CD4-positive, alpha-beta T cell treated with Interleukin-6 at 100 ng/mL for 8 hours (primary cell): ENCODE results near the gene GATA3.

Experiments used
- DNase-seq: peaks from one replicate; pipeline ENCODE4 v3.0.0-alpha.2; 2020; ENCODE audit warnings: mixed read lengths, low spot score

GATA3 gene

DNA sequence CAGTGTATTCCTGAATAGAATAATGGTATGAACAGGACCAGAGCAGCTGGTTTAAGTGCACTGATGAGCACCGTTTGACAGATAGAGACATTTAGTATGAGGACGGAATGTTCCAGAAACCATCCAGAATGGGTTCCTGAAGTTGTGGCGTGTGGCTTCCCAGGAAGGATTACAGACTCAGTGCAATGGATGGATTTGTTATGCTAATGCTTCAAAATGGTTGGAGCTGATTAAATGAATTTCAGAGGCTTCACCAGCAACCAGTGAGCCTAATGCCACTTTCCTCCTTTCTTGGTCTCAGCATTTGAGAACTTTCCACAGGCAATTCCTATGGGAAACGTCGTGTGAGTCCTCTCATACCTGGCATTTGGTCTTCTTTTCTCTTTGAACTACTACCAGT lies 9.9 kb downstream of the GATA3 start:
- no peak for DNase-seq

DNA sequence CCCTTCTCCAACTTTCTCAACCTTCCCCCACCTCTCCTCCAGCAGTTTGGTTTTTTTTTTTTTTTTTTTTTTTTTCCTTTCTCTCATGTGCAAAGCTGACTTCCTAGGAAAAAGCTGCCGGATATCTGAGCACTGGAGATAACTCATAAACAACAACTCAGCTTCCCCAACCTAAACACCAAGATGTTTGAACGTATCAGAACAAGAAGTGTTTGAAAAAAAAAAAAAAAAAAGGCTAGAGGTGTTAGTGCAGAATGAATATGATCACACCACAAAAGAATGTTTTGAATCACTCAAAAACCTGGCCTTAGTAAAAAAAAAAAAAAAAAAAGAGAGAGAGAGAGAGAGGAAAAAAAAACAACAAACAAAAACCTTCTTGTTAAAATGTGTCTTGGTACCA lies 11.2 kb downstream of the GATA3 start:
- DNase-seq = no peak

DNA sequence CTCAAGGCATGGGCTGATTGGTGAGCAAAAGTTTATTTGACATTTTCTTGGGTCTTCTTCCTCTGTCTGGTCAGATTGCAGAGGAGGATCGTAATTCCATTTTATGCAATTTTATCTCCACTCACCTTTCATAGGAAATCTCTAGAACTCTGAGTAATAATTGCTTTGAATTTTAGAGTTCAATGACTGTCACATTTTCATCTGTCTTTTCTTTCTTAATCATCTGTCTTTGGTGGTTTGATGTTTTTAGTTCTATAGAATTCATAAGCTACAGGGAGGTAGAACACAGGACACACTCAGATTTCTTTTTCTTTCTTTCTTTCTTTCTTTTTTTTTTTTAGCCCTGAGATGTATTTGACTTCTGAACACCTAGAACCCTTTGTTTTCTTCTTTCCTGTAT lies 11.6 kb downstream of the GATA3 start:
- no peak for DNase-seq

GRCh38 chr10:8066797-8067196 lies 12.3 kb downstream of the GATA3 start:
- DNase-seq = no peak

- no peak for DNase-seq
These were observed 14.6 kb downstream of the GATA3 start for GRCh38 chr10:8069108-8069507.

GRCh38 chr10:8069627-8070026 lies 15.1 kb downstream of the GATA3 start:
- no peak for DNase-seq

DNA sequence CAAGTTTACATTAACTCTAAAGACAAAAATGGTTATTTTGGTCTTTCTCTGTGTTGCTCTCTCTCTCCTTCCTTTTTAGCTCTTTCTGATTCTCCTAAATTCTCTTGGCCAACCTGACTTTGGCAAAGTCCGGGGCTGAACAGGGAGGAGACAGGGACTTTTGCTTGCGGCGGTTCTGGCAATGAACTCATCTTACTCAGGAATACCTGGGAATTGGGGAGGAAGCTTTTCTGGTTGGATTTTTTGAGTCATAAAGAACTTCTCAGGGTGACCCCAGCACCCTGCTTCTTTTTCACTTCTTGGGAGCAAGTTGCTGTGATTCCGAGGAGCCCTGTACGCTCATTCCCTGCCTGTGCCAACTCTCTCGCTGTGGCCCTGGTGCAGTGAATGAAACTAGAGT lies 16.0 kb downstream of the GATA3 start:
- DNase-seq = no peak

DNA sequence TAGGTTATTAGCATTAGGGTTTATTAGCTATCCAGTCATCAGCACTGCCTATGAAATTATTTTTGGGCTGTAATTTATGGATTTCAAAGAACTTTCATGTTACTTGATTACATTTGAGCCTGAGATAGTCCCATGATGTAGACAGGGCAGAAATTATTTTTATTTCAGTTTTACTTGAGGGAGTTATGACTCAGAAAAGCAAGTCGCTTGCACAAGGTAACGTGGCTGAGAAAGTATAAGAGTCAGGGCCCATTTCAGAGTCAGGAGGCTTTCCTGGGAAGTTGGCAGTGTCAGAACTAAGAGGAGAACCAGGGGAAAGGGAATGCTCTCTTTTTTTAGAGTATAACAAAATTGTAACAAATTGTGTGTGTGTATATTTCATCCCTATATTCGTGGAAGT lies 16.5 kb downstream of the GATA3 start:
- no peak for DNase-seq

DNA sequence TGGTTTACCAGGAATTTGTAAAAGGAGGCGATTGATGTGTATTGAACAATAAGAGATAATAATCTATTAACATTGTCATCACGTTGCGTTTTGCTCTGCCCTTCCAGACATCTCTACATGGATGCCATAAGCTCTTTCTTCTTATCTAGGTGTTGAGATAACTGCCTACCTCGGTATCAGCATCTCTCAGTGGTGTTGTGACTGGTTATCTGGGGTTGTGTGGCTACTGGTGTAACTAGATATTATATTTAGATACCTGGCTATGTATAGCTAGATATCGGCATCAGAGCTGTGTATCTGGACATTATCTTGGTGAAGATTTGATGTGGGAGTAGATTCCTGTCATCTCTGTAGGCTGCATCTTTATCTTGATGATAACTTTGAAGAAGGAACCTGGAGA lies 17.2 kb downstream of the GATA3 start:
- DNase-seq = no peak

DNA sequence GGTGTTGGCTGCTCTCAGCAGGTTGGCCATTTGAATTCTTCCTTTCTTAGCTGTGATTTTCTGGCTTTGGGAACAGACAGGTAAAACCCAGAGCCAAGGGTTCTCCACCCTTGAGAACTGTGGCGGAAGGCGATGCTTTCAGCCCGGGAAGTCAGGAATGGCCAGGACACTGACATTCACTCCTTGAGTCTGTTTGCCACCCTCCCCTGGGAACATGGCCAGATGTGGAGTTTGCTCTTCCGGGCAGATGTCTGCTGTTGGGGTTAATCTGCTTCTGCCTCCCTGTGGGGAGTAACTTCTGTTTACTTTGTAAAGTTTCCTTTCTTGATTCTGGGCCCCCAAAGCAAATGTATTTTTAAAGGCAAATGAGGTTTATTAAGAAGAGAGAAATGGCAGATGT lies 17.7 kb downstream of the GATA3 start:
- DNase-seq = no peak

- no peak for DNase-seq
These were observed 19.4 kb downstream of the GATA3 start for GRCh38 chr10:8073691-8074416.

DNA sequence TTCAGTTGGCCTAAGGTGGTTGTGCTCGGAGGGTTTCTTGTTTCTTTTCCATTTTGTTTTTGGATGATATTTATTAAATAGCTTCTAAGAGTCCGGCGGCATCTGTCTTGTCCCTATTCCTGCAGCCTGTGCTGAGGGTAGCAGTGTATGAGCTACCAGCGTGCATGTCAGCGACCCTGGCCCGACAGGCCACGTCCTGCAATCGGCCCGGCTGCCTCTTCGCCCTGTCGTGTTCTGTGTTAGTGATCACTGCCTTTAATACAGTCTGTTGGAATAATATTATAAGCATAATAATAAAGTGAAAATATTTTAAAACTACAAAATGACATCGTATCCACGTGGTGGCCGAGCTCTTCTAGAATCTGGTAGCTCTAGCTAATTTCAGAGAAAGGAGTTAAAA lies 20.4 kb downstream of the GATA3 start:
- DNase-seq = no peak

DNA sequence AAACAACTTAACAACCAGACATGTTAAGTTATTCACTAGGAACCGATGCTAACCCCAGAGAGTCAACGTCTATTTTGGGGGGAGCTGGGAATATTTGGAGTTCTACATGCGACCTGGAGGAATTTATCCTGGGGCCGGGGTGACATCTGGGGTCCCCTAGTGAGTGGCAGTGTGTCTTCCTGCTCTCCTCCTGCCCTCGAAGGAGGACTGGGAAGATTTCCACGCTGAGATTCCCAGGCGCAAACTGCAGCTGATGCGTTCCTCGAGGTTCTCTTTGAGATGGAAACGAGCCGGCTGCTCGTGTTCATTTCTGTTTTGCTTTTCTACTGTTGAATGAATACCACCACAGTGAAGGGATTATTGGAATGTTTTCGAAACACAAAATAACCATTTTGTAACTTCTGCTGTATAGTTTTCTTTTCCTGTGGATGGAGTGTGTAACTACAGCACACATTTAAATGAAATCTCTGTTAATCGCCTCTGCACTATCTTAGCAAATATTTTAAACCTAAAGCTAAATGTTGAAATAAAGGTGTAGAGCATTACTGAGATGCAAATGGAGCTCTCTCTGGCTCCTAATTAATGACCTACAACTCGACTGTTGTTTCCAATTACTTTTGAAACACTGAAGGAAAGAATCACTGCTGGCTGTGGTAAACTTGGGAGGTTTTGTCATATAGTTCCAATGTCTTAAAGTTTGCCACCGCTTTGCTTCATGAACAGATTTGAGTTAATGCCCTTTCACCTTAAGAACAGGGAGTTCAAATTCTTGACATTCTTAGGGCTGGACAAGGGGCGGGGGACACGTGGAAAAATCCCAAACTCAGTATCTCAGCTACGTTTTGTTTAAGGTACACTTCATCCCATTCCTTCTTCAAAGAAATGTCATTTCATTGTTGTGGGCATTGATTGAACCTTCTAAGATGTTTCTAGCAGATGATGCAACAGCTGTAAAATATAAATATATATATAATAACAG lies 21.1 kb downstream of the GATA3 start:
- DNase-seq = no peak

- DNase-seq = no peak
These were observed 22.4 kb downstream of the GATA3 start for GRCh38 chr10:8076933-8077332.

DNA sequence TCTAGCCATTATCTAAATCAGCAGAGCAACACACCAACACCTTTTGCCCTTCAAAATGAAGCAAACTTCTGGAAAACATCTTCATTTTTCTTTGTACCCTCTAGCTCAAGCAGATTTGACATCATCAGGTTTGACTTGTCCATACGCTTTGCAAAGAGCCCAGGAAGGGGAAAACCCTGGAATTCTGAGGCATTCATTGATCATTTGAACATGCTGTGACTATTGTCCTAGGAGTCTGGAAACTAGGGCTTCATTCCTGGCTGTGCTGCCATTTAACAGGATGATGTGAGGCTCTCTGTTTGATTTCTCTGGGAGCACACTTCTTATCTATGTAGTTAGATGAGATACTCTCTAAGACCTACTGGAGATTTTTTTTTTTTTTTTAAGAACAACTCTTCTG lies 23.5 kb downstream of the GATA3 start:
- DNase-seq = no peak

DNA sequence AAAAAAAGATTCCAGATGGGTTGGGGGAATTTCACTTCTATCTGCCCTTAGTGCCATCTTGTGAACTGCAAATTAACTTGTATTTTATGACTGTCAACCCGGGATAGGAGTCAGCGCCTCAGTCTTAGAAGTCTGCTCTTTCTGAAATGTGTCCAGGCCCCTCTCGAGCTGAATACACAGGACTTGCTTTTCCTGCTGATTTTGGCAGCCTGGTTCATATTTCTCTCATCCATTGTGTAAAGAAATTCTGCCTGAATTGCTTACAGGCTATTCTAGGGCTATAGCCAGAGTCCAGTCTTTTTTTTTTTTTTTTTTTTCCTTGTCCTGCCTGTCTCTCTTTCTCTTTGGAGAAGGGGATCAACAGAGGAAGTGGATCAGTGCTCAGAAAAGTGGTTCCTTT lies 24.6 kb downstream of the GATA3 start:
- DNase-seq = no peak

GRCh38 chr10:8084799-8085198 lies 30.3 kb downstream of the GATA3 start:
- no peak for DNase-seq

DNA sequence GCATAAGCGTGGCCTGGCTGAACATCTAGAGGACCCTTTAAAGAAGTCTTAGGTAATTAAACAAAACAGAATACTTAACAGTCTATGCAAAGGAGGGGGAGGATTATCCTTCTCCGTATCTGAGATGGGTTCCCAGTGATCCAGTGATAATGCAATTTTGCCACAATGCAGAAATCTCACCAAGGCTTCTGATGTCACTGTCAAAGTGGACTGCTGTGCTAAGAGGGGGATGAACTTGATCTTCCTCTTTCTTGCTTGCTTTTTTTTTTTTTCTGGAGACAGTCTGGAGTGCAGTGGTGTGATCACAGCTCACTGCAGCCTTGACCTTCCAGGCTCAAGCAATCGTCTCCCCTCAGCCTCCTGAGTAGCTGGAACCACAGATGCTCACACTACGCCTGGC lies 30.8 kb downstream of the GATA3 start:
- no peak for DNase-seq

DNA sequence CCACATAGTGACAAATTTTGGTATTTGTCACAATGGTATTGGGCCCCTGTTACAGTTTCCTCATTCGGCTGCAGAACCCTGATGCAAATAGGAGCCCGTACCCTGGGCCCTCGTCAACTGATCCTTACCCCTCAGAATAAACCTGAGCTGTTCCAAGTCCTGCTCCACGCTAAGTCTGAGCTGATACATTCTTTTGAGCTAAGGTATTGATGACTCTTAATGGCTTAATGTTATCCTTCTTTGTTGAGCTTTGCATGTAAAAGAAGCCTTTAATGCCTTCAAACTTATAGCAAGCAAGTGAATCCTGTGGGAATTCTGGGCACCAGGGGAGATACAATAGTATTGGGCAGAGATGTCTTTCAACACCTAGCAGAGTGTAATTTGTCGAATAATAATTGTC lies 31.8 kb downstream of the GATA3 start:
- no peak for DNase-seq

- peak; percentile 42 for DNase-seq
These were observed 34.0 kb downstream of the GATA3 start for GRCh38 chr10:8088504-8088903.

GRCh38 chr10:8092428-8092827 lies 37.9 kb downstream of the GATA3 start:
- no peak for DNase-seq

DNA sequence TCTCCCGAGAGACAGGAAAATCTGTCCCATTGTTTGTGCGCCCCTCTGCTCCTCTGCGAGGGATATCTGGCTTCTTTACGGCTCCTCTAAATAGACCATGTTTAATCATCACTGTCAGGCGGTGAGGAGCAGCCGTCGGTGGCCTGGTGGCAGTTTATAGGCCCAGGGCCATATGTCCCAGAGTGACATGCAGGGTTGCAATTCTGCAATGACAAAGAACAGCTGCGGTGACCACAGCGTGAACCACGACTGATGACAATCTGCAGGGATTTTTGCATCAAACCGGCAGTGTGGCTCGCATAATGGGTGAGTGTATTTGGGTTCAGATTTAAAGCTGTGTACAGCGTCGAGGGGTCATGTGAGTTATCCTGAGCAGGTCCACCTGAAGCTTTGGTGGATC lies 41.5 kb downstream of the GATA3 start:
- DNase-seq = no peak

- no peak for DNase-seq
These were observed 42.4 kb downstream of the GATA3 start for GRCh38 chr10:8096931-8097330.
